Hepatocyte (in vitro differentiated cells): Measurements from ENCODE around the gene SYNPO2.

Experiments used
- CTCF ChIP-seq: fragments of 200-600 bp; sonication (generic); IDR thresholded peaks from 2 replicates; pipeline ENCODE4 v1.5.1; 2016; ENCODE audit warnings: antibody characterized with exemption, mild to moderate bottlenecking; ENCODE audit not compliant: poor library complexity
- EZH2 ChIP-seq: fragments of 200-600 bp; sonication (generic); IDR thresholded peaks from 2 replicates; pipeline ENCODE4 v1.6.1; 2016; ENCODE audit warnings: antibody characterized with exemption, mild to moderate bottlenecking, borderline replicate concordance

- no peak for TF ChIP-seq CTCF
- TF ChIP-seq EZH2: no peak
These were observed 221.5 kb downstream of the SYNPO2 start for GRCh38 chr4:119110121-119110520.
